Pulmonary artery endothelial cell (primary cell): Measurements from ENCODE around the gene AK2. TPM values are rescaled to one million over a fixed set of nuclear protein-coding genes. Genes with fewer than 3 reads are reported as not detected.
"Not testable (repeated sequence)": the region's sequence is repeated elsewhere in the genome, so short reads cannot be mapped to it uniquely, and the experiment has no call there.

Experiments used
- DNase-seq: peaks from one replicate; pipeline ENCODE4 v3.0.0-alpha.2; 2011; ENCODE audit warnings: low read depth, low spot score
- total RNA-seq: library from RNA; depleted of rRNA; stranded (reverse); fragments of >200 nt; gene quantifications from 2 replicates; pipeline ENCODE4 v1.2.3, GENCODE V29; 2014

Gene AK2
- total RNA-seq, 1 donor from 2014 or later = 102 TPM

- not testable (repeated sequence) for DNase-seq
These were observed 12.1 kb downstream of the AK2 start for GRCh38 chr1:33024430-33025179.

GRCh38 chr1:33022650-33023200, 14.0 kb downstream of the AK2 start:
- DNase-seq = no peak

GRCh38 chr1:33021567-33022431, 14.9 kb downstream of the AK2 start:
- no peak for DNase-seq

DNA sequence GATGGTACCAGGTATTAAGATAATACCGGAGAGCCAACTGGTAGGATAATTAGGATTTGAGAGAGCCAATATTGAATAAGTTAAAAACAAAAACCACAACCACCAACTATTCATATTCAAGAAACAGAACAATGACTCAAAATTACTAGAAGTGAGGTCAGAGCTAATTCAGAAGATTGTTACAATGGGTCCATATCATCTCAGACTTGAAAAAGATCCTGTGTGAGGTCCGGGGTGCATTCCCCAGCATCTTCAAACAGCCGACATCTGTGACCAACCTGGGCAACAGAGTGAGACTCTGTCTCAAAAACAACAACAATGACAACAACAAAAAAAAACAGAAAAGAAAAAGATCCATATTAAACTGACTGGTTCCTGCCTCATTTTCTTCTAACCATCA, 18.6 kb downstream of the AK2 start:
- DNase-seq = no peak

- no peak for DNase-seq
These were observed 19.5 kb downstream of the AK2 start for GRCh38 chr1:33017175-33017574.

DNA sequence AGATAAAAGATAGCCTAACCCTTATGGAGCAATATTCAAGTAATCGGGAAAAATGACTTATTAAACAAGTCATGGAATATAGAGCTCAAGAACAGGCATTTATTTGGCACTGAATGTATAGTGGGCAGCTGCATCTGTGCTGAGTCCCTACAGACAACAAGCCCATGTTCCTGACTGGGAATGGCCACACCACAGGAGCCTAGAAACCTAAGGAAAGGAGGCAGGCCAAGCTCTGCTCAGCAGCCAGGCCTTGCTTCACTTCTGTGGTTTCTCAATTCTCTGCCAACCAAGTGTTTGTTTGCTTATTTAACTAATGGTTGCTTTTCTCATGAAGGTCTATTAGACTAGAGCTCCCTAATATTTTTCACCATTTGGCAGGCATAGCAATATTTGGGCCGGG, 21.5 kb downstream of the AK2 start:
- DNase-seq = no peak

DNA sequence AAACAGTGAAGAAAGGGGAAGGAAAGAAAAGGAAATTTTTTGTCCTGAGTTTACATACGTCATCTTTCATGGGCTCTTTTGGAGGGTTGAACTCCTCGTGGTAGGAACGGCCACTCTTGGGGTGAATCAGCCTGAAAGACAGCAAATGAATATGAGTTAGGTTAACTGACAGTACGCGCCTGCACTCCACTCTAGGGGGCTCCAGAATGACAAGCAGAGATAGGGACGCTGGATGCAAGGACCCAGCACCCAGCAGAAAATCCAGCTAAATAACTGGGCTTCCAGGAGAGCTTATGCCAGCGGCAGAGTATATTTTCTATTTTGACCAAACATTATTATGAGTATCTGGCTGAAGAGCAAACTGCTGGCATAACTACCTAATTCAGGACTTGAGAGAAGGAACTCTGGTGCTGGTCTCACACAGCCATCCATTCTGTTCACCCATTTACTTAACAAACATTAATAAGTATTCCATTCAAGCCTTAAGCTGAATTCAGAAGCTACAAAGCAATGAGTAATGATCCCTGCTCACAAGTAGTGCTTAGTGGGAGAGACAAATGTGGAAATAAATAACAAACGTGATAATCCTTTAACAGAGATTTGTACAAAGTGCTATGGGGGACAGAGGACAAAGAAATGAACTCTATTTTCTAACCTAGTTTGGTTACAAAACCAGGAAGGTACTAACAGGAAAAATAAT, 22.1 kb downstream of the AK2 start:
- no peak for DNase-seq

- DNase-seq = no peak
These were observed 22.9 kb downstream of the AK2 start for GRCh38 chr1:33013791-33014190.

DNA sequence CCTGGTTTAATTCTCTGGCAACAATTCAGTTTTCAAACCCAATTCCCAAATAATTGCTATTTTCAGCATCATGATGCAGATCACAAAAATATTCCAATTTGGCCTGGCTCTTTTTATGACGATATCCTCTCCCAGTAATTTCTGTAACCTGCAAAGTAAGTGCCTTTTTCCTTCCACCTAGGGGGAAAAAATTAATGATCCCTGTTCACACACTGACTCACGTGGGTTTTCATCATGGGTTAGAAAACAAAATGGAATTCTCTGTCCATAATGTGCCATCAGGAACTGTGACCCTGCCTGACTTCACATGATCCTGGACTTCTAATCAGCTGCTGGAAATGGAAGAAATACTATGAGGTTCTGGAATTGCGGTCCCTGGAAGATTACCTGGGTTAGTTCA, 24.5 kb downstream of the AK2 start:
- DNase-seq = no peak

DNA sequence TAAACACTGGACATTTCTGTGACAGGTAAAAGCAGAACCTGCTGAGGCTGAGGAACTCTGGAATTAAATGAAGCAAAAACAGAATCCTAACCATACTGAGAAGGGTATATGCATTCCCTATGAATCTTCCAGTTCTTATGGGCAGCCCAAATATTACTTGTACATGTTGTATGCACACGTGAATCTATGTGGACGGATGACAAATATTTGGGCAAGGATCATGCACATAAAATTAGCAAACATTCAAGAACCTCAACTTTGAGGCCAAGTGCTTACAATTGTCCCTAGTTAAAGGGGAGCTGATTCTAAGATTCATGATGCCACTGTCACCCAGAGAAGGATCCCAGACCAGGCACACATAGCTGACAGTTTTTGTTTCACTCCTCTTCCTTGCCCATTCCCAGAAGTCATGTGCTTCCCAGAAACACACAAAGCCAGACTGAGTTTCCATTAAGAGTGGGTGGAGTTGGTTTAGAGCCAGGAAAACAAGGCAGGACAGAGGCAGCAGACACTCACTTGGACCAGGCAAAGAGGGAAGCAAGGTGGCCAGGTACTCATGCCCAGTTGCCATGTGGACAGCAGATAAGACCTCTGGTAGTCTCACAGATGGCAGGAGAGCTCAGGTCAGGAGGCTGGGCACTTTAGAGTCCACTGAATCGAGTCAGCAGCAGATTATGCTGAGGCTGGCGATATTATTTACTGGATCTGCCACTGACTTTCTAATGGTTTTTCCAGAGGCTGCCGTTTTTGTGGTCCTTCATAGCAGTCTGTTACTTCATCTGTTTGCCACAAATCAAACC, 25.6 kb downstream of the AK2 start:
- DNase-seq = no peak

DNA sequence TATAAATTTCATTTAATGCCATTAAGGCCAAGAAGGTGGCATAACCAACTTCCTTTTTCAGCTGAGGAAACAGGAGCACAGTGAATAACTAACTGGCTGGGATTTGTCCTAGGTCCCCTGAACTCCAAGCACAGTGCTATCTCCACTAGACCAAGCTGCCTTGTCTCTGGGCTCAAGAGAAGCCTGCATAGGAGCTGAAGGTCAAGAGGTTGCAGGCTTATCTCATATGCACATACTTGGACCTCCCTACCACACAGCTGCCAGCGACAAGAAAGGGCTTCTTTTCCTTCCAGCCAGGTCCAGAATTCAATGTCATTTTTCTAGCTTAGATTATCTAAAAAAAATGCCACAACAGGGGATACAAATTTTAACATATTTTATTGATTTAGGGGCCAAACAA, 27.1 kb downstream of the AK2 start:
- DNase-seq = no peak

DNA sequence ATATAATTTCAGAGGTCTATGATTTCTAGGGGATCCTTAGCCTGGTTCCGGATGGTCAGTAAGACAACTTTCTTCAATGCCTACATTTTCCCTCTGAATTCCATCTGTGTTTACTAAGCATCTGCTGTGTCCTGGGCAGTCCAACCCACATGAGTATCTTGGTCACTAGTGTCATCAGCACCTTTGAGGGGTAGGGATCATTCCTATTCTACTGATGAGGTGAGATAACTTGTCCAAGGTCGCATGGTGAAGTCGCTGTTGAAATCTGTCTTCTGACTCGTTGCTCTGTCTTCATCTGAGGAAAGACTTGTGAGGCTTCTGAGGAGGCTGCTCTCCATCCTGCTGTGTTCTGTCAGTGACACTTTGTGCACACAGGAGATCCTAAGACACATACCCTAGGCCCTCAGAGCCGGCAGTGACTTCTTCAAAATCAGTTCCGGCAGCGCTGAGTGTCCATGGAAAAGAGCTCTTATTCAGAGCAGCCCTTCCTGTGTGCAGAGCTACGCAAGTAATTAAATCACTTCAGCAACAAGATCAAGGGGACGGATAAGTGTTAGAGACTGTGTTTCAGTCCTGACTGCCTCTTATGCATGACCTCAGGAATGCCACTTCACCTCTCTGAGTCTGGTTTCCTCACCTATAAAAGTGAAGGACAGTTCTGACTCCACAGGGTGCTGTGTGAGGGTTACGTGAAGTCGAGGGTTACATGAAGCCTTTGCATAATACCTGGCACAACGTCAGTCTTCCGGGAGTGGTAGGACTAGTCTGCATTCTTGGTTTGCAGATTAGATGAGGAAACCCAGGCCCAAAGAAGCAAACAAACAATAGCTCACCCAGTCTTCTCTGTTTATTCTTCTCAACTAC, 28.4 kb downstream of the AK2 start:
- DNase-seq = no peak

DNA sequence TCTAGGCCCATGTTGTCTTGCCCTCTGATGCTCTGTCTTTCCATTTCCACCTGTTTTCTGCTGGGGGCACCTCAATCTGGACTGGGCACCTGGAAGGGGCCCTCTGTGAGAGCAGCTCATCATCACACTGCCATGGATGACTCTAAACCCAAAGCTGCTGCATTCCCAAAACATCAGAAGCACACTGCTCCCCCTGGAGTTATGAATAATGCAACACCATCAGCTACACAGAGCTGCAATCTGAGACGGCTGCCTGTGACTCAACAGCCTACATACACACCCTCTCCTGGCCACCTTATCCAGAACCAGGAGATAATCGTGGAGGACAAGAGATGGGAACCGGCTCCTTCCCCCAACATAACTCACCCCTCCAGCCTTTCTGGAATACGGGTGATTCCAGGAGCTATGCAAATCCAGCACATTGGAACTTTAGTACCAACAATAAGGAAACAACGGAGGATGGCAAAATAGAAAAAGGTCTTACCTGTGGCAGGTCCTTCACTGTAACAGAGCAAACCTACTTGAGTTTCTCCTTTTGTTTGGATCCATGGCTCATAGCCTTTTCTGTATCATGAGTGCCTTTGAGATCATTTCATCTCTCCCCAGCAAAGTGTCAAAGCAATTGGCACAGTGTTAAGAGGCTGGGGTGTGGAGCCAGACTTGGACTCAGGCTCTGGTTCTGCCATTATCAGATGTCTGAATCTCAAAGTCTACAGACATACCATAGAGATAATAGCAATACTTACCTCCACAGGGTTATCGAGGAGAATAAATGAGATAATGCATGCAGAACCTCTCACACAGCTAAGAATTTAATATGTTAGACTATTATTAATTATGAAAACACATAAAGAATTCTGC, 29.3 kb downstream of the AK2 start:
- peak; percentile 63 for DNase-seq

DNA sequence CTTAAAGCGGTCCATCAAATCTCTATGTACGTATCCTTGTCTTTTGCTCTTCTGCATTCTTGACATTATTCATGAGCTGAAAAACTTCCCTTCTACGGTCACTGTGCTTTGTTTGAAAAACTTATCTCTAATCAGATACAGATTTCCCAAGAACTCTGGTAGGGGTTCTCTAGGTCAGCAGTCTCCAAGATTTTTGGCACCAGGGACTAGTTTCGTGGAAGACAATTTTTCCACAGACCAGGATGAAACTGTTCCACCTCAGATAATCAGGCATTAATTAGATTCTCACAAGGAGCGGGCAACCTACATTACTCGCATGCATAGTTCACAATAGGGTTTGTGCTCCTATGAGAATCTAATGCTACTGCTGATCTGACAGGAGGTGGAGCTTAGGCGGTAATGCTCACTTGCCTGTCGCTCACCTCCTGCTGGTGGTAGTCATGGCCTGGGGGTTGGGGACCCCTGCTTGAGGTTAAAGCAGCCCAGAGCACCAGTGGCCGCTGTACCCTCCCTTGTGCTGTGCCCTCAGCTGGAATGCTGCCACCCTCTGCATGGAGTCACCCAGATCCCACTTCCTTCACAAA, 30.8 kb downstream of the AK2 start:
- DNase-seq = no peak

DNA sequence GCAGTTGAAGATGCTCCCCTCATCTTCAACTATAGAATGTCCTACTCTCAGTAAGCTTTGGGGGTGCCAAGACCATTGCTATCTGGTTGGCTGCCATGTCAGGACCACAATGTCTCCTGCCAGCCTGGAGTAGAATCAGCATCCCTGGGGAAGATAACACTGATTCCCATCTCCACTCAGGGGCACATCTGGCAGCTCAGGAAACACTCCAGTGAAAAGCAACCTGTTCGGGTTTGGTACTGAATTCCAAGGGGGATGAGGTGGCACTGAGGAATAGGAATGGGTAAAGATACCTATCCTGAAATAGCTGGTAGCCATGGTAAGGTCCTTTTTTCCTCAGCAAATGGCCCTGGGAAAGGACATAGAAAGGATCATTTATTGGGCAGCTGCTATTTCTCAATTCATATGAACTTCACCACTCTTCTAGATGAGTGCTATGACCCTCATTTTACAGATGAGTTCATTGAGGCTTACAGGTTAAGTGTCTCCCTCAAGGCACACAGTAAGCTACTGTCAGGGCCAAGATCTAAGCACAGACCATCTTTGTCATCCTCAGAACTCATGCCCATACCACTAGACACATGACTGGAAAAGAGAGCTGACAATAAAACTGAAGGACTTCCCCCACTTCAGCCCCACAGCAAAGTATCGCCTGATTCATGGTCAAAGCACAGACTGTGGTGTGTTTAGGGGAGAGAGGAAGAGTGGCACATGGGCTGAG, 31.4 kb downstream of the AK2 start:
- DNase-seq = no peak

GRCh38 chr1:33004613-33005012, 32.1 kb downstream of the AK2 start:
- DNase-seq = peak; percentile 30

DNA sequence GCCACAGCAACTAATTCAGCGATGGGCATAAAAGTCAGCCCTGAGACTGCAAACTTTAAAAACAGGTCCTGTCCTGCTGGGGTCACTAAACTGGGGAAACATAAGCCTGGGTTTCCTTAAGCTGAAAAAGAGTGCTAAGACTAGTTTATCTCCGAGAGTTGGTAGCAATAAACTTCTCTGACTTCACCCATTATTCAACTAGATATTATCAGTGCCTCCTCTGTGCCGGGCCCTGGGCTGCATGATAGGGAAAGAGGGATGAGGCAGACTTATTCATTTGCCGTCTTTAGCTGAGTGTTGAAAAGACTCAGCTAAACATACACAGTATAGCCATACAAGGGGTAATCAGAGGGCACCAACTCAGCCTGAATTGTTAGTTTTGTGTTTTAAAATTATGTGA, 33.0 kb downstream of the AK2 start:
- no peak for DNase-seq

- no peak for DNase-seq
These were observed 34.7 kb downstream of the AK2 start for GRCh38 chr1:33002006-33002405.
